GM21381 (cell line): ENCODE data around the gene KIRREL2.

Experiments
- ATAC-seq: cut with Tn5 transposase; IDR thresholded peaks from one replicate; pipeline ENCODE4 v1.9.1; 2021; ENCODE audit warnings: mild to moderate bottlenecking, moderate library complexity; ENCODE audit not compliant: unreplicated experiment

Gene KIRREL2

DNA sequence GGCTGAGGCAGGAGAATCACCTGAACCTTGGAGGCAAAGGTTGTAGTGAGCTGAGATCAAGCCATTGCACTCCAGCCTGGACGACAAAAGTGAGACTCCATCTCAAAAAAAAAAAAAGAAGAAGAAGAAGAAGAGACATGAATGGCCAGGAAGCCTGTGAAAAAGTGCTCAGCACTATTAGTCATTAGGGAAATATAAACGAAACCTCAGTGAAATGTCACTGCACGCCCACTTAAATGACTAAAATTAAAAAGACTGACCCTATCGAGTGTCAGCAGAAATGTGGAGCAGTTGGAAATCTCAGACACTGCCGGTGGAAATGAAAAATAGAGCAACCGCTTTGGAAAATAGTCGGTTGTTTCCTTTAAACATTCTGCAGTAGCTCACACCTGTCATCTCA, 56.9 kb downstream of the KIRREL2 start:
- ATAC-seq = no peak

DNA sequence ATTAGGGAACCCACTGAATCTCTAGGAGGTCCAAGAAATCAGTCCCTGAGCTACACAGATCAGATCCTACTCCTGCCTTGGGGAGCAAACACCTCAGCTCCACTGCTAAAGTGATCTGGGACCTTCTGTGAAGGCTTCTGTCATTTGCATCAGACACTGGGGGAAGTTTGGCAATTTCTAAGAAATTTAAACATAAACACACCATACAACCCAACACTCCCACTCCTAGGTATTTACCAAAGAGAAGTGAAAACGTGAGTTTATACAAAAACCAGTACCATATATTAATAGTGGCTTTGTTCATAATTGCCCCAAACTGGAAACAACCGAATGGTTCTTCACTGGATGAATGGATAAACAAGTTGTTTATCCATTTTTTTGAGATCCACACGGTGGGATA, 58.7 kb downstream of the KIRREL2 start:
- no peak for ATAC-seq
